ENCODE data around the gene METTL27.
"Not testable (repeated sequence)": the region's sequence is repeated elsewhere in the genome, so short reads cannot be mapped to it uniquely, and the experiment has no call there.

METTL27 gene

DNA sequence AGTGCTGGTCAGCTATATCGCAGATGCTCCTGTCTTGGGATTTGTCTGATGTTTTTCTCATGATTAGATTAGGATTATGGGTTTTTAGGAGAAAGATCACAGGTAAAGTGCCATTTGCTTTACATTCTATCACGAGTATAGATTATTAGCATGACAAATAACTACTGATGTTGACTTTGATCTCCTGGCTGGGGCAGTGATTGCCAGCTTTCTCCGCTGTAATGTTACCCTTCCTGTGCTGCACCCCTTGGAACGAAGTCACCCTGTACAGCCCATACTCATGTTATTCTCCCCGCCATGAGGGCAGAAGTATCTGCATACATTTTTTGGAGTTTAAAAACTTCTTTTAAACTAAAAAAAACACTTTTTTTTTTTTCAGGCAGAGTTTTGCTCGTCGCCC, 22.3 kb downstream of the METTL27 start:
- DNase-seq (ENCODE audit: low read depth): no peak

- no peak for DNase-seq (ENCODE audit: low read depth)
Observed at GRCh38 chr7:73817121-73817520, 25.2 kb downstream of the METTL27 start.

GRCh38 chr7:73815436-73815835, 26.9 kb downstream of the METTL27 start:
- DNase-seq (ENCODE audit: low read depth): no peak

DNA sequence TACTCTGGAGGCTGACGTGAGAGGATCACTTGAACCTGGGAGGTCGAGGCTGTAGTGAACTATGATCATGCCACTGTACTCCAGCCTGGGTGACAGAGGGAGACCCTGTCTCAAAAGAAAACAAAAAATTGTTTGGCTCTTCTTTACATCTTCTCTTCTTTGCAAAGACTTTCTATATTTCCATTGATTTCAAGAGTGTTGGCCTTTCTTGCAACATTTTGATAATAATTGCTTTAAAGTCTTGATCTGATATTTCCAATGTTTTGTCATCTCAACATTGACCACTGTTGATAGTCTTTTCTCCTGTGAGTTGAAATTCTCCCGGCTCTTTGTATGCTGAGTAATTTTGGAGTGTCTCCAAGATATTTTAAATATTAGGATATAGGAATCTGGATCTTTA, 29.3 kb downstream of the METTL27 start:
- no peak for DNase-seq (ENCODE audit: low read depth)

GRCh38 chr7:73811760-73812168, 30.6 kb downstream of the METTL27 start:
- no peak for DNase-seq (ENCODE audit: low read depth)

GRCh38 chr7:73810998-73811360, 31.3 kb downstream of the METTL27 start:
- DNase-seq (ENCODE audit: low read depth): no peak

- no peak for DNase-seq (ENCODE audit: low read depth)
Observed at GRCh38 chr7:73809467-73809951, 32.8 kb downstream of the METTL27 start.

GRCh38 chr7:73802459-73802858, 39.9 kb downstream of the METTL27 start:
- DNase-seq (ENCODE audit: low read depth): no peak

DNA sequence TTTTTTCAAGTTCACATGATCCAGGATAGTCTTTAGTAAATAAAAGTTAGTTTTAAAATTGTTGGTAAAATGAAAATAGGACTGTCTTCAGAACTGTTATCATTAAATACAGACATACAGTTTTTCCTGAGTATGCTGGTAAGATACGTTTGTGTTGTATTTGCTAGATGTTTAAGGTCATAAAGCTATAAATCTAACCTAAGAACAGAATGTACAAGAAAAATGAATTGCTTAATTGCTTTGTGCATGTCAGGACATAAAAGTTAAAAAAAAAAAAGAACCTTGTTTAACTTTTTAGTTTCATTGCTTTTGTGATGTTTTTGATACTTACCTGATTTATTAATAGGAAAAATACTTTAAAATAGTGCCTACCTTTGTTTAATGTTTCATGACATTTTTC, 40.7 kb downstream of the METTL27 start:
- DNase-seq (ENCODE audit: low read depth): no peak

DNA sequence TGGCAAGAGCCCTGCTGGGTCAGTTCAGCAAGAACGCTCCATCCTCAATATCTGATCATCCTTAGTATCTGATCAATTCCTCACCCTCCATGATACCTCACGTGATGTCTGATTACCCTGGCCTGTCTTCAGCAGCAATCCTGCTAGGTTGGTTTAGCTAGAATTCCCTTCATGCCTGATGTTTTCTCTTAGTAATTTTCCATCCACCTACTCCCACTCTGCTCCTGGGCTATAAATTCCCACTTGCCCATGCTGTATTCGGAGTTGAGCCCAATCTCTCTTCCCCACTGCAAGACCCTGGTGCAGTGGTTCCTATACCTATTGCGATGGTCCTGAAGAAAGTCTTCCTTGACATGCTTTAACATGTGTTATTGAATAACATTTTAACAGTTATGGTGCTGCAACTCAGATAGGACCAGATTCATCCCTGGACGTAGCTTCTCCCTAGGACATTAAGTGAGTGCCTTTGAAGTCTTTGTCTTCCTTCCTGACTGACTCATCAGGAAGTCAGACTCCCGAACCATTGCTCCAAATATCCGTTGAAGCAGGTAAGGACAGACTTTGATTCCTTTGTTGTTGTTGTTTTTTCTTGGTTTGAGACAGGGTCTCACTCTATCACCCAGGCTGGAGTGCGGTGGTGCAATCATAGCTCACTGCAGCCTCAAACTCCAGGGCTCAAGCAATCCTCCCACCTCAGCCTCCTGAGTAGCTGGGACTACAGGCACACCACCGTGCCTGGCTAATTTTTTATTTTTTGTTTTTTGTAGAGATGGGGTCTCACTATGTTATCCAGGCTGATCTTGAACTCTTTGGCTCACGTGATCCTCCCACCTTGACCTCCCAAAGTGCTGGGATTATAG, 42.8 kb downstream of the METTL27 start:
- no peak for DNase-seq (ENCODE audit: low read depth)

GRCh38 chr7:73797176-73797575, 45.1 kb downstream of the METTL27 start:
- DNase-seq (ENCODE audit: low read depth): not testable (repeated sequence)

GRCh38 chr7:73796656-73797055, 45.7 kb downstream of the METTL27 start:
- DNase-seq (ENCODE audit: low read depth): not testable (repeated sequence)

- DNase-seq (ENCODE audit: low read depth): not testable (repeated sequence)
Observed at GRCh38 chr7:73795188-73795587, 47.1 kb downstream of the METTL27 start.

- DNase-seq (ENCODE audit: low read depth): not testable (repeated sequence)
Observed at GRCh38 chr7:73791170-73791690, 51.1 kb downstream of the METTL27 start.

DNA sequence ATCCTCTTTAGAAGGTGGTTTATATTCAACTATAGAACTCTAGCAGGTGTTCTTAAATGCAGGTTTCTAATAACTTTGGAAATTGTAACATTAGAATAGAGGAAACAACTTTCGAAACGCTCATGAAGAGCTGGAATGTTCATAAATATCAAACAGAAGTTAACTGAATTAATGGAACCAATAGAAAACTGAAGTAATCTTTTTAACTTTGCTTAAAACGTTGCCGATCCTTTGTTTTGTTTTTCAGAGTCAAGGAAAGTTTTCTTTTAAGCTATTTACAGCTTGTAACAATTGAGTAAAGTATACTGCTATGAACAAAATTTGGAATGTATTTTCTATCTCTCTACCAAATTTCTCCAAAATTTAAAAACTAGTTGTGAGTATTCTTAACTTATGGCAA, 53.3 kb downstream of the METTL27 start:
- DNase-seq (ENCODE audit: low read depth): no peak

DNA sequence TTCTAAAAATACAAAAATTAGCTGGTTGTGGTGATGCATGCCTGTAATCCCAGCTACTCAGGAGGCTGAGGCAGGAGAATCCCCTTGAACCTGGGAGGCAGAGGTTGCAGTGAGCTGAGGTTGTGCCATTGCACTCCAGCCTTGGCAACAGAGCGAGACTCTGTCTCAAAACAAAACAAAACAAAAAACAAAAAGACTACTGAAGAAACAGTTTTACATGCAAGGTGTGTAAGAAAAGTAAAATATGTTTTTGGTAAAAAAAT, 54.6 kb downstream of the METTL27 start:
- not testable (repeated sequence) for DNase-seq (ENCODE audit: low read depth)

DNA sequence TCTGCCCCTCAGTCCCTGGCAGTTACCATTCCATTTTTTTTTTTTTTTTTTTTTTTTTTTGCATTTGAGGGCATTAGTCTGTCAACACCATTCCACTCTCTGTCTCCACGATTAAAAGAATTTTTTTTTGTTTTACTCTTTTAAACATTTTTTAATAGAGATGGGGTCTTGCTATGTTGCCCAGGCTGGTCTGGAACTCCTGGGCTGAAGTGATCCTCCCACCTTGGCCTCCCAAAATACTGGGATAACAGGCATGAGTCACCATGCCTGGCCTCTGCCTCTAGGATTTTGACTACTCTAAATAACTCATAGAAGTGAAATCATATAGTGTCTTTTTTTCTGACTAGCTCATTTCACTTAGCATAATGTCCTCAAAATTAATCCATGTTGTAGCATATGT, 55.7 kb downstream of the METTL27 start:
- no peak for DNase-seq (ENCODE audit: low read depth)

Measured in stromal cell of bone marrow (primary cell).